Activated T-cell treated with anti-CD3 and anti-CD28 coated beads for 1 hour (primary cell): Measurements from ENCODE around the gene RAD51B.
"Not testable (repeated sequence)": the region's sequence is repeated elsewhere in the genome, so short reads cannot be mapped to it uniquely, and the experiment has no call there.

Experiments used
- DNase-seq: peaks from one replicate; pipeline ENCODE4 v3.0.0-alpha.2; 2020; ENCODE audit warnings: low read depth

Gene RAD51B

DNA sequence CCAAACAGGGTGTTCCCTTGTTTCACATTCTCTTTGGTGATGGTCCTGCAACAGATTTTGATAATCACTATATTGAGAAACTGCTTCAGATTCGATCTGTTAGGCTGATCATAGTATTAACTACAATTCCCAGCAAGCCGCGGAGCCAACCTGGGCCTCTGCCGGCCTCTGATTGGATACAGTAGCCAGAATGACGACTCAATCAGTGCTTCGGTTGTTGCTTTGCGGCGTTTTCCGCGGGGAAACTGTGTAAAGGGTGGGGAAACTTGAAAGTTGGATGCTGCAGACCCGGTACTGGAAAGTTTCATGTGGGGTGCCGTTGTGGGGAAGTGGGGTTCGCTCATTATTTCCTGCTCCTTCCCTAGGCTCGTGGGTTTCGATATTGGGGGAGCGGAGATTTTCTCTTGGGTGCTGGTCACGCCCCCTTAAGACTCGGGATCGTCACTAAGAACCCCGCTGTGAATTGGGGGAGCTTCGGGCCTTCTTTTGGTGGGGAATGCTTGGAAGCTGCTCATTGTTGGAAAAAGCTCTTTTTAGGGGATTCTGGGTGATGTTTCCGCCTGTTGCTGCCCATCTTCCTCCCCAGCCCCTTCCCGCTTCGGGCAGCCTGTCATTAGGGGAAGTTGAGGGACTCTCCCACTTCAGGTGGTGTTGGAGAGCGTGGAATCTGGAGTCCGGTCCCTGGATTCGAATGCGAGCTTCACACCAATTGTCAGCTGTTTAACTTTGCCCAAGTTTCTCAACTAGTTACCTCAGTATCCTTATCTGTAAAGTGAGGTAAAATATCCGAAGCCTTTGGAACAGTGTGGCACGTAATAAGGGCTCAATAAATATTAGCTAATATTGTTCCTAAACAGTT lies at the start of gene RAD51B:
Gene RAD51B, plus strand, starts transcription at position 217 of the 859 bp plus-strand sequence.
- peak; percentile 77 for DNase-seq

DNA sequence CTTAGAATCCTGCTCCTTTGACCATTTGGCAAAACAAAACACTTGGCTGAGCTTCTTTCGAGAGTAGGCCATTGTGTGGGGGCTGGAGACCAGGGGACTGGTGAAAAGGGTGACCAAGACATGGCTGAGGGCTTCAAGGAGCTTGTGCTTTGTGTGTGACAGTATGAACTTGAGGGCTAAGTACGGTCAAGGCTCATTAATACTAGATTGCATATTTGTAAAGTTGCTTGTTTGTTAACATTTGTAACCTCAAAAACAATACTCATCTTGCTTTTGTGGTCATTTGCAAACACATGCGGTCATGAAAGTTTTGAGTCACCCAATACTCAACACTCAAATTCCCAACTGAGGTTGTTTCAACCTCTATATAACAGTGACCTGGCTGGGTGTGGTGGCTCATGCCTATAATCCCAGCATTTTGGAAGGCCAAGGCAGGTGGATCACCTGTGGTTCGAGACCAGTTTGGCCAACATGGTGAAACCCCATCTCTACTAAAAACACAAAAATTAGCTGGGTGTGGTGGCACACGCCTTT lies 45.7 kb upstream of the RAD51B start:
- no peak for DNase-seq

DNA sequence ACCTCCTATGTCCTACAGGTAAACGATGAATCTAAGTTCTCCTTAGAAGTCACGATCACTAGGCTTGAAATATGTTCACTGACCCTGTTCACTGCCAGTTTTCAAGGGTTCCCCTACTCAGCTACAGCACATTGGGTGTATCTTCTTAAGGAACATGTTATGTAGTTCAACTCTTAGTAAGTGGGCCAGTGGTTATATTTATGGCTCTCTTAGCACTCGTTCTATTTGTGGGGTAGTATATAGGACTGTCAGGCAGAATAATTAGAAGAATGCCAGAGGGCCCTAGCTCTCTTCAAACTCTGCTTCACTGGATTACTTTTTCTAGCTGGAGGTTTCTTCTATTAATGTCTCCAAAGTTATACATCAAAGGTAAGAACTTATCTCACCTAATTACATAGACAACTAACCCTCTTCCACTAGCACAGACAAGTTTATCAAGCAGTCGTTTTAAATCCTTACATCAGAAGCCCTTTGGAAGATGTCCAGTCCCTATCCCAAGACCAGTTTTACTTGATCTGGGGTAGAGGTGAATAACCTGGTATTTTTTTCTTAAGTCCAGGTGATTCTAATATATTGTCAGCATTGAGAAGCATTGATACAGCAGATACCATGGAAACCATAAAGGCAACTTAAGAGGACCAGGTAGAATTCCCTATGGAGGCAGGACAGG lies 42.8 kb upstream of the RAD51B start:
- no peak for DNase-seq

DNA sequence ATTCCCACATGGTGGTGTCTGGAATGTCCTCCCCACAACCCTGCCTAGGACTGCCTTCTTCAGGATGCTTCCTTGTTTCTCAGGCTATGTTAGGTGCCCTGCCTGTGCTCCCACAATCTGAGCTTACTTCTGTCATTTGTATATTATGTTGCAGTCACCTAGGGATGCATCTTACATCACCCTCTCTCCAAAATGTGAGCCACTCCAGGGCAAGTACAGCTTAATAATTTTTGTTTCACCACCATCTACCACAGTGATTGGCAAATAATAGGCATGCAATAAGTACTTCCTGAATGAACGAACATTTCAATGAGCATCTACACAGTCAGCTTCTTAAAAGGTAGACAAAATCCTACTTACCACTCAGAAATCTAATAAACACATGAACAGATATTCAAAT lies 40.8 kb upstream of the RAD51B start:
- no peak for DNase-seq

DNA sequence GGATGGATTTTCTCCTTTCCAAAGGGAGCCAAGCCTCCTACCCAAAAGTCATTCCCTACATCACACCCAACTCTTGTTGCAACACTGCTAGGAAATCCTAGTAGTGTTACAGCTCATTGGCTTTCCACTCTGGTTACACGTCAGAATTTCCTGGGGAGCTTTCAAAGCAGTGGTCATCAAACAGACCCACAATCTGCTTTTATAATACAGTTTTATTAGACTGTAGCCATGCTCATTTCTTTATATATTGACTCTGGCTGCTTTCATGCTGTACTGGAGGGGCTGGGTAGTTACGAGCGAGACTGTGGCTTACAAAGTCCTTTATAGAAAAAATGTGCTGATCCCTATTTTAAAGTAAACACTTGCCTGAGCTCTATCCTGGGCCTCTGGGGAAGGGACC lies 37.5 kb upstream of the RAD51B start:
- DNase-seq: no peak

DNA sequence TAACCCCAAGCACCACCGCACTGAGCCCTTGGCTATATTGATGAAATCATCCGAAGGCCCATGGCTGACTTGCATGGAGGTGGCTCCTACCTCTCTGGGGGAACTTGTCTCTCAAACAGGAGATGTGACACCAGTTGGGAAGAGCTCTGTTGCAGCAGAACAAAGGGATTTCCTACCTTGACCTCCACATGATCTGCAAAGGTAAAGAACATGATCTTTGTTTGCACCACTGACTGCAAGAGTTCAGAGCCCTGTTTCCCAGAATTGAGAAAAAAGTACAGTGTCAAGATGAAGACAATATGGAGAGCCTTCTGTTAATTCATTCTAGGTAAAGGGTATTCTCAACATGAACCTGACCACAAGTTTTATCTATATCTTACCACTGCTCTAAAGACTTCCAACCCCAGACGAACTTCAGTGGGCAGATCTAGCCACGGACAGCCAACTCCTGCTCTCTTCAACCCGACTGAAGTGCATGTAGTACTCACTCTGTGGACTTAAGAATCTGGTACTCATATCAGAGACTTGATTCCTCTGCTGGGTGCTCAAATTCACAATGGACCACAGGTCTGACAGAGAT lies 35.2 kb upstream of the RAD51B start:
- no peak for DNase-seq

DNA sequence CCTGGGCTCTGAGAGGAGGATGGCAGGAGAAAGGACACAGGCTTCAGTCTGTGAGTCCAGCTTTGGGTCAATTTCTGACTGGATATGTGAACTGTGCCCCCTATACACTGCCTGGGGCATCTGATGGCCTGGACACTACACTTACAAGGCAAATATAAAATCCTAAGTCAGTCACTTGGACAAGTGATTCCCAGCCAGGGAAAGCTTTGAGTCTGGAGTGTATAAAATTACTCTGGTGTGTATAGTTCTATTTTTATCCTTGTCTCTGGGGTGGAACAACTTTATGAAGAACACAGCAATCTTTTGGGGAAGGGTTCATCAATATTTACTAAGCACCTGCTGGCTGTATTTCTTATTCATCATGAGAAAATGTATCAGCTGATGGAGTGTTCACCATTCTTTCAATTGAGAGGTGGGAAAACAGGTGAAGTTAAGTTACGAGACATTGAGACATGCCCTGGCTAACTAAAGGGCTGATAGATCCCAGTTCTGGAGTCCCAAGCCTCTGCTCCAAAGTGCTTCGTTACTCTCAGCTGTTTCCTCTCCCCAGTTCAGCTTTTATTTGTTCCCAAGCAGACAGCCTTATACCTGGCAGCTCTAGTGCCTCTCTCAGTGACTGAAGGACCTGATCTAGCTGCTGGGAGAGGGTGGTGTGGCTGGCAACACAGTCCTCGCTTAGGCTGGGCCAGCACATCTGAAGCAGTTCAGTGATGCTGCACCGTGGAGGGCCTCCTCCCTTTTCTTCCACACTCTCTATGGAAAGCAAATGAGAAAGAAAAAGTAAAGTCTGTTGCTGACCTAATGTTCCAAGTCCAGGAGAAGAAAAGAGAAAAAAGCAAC lies 34.1 kb upstream of the RAD51B start:
- no peak for DNase-seq

DNA sequence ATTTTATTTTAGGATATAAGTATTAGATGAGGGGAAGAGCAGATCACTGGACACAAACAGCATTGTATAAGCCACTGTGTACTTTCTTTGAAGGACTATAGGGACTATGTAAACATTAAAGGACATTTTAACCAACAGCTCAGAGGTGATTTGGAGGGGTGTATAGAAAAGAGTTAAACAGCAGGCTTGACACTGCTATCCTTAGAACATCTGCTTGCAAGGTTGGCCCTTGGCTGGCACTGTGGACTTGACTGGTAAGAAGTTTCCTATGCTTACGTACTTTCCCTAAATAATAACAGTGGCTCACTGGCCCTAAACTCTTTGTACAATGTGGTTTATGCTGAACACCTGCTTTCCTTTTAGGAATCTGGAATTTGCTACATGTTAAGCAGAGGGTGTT lies 31.9 kb upstream of the RAD51B start:
- no peak for DNase-seq

DNA sequence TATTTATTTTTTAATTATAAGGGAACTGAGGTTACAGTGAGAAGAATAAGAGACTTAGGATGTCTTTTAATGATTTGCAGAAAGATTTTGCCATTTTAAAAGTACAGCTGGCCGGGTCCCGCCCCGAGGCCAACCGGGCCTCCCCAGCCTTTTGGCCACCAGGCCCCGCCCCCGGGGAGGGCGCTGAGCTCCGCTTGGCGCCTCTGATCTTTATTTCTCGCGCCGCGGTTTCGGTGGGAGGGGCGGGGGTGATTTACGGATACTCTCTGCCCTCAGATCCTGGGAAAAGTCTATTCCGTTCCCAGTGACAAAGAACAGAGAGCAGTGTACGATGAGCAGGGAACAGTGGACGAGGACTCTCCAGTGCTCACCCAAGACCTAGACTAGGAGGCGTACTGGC lies 20.8 kb upstream of the RAD51B start:
- DNase-seq: no peak

DNA sequence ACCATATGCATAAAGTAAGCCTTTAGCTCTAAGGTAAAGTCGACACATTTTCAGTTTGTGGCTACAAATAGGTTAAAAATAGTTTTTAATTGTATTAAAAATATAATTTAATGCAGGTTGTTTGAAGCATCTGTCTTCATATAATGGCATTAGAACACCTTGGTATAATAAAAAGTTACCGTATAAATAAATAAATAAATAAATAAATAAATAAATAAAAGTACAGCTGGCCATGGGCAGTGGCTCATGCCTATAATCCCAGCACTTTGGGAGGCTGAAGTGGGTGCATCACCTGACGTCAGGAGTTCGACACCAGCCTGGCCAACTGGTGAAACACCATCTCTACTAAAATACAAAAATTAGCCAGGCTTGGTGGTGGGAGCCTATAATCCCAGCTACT lies 18.8 kb upstream of the RAD51B start:
- DNase-seq: no peak

DNA sequence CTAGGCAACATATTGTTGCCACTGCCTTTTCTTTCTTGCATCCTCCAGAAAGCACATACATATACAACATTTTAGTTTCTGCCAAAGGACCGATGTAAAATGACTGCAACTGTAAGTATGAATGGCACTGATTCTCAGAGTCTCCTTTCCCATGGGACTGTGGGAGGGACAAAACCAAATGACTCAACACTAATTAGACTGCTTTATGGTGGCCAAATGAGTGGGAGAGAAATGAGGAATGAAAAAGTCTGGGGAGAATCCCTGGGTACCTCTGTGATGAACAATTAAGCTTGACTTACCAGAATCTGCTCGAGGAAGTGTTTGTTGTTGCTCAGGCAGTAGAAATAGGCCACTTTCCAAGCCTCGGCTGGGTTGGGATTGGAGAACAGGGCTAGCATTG lies 13.3 kb upstream of the RAD51B start:
- no peak for DNase-seq

DNA sequence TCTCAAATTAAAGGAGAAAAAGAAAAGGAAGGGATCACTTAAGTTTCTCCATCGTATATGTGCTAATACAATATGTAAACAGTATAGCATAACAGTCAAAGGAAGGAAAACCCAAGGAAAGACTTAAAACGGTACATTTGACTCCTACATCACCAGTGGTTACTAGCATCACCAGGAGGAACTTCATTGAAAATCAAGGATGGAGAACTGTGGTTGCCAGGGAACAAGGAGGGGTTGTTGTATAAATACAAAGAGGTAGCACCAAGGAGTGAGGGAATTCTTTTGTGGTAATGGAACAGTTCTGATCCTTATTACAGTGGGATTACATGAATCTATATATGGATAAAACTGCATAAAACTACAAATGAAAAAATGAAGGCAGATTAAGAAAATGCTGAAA lies 4.8 kb upstream of the RAD51B start:
- DNase-seq: no peak

DNA sequence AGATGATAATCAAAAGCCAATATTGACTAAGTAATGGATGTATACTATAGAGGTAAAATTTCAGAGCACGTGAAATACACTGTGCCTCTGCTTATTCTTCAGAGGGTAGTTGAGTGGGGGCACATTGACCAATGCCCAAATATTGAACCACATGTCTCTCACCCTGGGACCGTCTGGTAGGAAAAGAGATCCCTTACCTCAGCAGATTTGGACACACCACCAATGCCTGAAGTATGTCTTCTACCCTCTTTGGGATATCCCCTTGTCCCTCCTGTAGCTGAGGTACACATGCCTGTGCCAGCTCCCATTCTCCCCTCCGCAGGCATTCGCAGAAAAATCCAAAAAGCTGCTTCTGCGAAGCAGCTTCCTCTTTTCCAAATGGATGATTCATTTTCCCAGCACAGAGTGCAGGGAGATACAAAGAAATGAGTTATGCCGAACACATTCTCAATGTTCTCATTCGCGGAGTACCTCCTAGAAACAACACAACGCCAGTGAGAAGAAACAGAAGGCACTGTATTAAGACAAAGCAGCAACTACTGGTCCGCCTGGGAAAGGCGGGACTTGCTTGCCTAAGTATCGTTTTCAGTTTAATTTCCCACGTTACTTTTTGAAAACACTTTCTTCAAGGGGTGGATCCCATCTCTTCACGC lies 3.9 kb upstream of the RAD51B start:
- no peak for DNase-seq

DNA sequence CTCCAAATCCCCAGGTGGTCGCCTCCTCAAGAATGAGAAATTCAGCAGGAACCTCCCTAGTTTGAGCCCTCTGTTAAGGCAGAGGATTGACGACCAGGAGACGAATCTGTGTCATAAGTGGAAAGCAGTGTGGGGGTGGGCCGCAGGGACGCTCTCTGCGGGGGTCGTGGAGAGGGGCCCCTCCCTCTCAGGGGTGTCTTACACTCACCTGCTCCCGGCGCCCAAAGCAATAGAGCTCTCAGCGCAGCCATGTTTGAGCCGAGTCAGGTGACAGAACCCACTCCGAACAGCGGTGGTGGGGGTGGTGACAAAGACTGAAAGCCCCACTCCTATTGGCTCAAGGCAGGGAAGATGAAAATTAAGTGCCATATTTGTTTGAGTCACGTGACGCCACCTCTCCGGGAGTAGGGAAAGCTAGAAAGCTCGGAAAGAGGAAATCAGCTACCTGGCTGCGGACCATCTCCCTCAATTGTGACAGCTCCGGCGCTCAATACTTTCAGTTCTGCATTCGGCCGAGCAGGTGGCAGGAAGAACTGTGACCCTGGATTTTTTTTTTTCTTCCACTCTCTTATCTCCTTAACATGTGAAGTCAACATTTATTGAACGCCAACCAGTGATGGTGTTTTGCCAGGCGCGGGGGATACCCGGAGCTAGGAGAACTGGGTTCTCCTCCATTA lies 3.1 kb upstream of the RAD51B start, which contains the start of gene ZFYVE26:
Gene ZFYVE26, minus strand, starts transcription at position 265 of the 677 bp plus-strand sequence. CDS start 627 bp downstream, outside the sequence.
- DNase-seq: peak; percentile 79

DNA sequence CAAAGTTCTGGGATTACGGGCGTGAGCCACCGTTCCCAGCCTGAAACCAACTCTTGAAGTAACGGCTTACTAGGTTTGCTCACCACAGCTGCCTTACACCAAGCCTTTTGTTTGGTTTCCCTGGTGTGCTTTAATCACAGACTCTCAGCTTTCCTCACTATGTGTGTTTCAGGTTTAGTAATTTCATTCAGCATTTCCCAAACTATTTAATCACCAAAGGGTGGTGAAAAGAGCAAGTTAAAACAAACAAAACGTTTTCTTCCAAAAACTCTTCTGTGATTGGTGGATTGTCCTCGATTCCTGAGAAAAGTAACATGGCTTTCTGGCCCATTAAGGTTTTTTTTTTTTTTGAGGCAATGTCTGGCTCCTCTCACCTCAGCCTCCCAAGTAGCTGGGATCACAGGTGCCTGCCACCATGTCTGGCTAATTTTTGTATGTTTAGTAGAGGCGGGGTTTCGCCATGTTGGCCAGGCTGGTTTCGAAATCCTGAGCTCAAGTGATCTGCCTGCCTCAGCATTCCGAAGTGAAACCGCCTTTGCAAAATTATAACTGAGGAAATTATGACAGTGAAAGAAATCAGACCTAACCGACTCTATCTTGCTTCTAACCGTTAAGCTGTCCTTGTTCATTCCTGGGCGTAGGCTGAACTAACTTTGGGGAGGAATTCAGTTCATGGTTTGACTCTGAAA lies 1.7 kb upstream of the RAD51B start:
- DNase-seq: no peak

DNA sequence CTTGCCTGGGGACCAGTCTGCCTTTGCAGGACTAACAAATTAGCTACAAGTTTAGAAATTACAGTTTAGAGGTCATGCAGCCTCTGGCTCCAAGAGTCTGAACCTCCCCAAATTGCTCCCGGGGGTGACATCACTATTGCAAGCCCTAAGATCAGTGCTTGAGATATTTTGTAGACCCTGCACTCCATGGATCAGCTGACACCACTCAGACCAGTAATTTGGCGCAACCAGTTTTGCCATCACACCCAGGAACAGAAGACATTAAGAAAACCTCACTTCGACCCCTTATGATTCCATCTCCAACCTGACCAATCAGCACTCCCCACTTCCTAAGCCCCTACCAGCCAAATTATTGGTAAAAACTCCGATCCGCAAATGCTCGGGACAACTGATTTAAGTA lies 1.1 kb upstream of the RAD51B start:
- DNase-seq: not testable (repeated sequence)

DNA sequence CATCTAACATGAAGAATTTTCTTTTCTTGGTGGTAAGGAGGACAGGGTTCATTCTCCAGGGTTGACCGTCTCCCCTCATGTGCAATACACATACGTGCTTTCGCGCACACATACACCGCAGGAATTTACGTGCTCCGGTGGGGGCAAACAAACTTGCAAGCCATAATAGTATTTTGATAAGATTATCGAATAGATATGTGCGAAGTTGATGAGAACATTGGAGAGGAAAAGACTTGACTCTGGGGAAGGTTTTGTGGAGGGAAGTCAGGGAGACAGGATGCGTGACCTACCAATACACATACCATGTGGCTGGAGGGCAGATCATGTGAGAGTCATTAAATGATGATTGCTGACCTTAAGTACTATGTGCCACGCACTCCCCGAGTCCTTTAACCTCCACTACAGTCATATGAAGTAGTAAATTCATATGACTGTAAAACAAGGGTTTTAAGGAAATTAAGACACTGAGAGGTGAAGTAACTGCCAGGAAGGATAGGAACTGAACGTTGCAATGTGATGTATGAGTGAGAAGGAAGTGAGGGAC lies 921 bp downstream of the RAD51B start:
- no peak for DNase-seq

DNA sequence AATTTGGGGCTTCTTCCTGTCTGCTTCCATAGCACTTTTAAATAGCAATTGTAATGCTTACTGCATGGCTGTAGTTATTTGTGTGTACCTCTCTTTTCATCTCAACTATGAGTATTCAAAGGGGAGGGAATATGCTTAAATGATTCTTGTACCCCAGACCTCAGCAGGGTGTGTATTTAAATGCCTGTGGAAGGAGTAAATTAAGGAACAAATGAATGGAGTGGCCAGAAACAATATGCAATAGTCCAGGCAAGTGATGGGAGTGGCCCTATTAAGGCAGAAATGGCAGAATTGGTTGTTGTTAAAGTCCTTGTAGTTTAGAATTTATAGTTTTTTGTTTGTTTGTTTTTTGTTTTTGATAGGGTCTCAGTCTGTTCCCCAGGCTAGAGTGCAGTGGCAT lies 1.5 kb downstream of the RAD51B start:
- DNase-seq: no peak

DNA sequence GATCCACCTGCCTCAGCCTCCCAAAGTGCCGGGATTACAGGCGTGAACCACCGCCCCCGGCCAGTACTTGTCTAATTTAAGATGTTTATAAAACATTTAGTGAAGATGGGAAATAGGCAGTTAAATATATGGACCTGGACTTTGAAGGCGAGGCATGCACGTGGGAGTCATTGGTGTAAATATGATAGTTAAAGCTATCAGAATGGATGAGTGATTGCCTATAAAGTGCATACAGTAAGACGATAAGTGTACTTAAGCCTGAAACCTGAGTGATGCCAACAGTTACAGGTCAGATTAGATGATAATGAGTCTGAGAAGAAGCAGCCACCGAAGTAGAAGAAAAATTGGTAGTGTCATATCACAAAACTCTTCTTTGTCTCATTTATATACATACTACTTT lies 11.5 kb downstream of the RAD51B start:
- no peak for DNase-seq

DNA sequence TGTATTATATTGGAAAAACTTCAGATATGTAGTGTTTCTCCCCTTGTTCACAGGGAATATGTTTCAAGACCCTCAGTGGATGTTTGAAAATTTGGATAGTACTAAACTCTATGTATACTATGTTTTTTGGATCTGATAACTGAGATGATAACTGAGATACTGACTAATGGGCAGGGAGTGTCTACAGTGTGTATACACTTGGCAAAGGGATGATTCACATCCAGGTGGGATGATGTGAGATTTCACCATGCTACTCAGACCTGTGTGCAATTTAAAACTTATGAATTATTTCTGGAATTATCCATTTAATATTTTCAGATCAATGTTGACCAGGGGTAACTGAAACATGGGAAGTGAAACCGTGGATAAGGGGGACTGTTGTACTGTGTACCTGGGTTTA lies 13.8 kb downstream of the RAD51B start:
- no peak for DNase-seq
